Calu3 (cell line): ENCODE data around the gene ONECUT1. TPM values are rescaled to one million over a fixed set of nuclear protein-coding genes. Genes with fewer than 3 reads are reported as not detected.

ENCODE experiments used
- BruUV-seq: library from RNA; stranded (reverse); fragments of 400-500 nt; replicated peaks from 2 replicates; lab custom pipeline; 2021; lab: Mats Ljungman, UMichigan
- CTCF ChIA-PET: fragments of 300-600 bp; sonication (Branson Sonifier 250); formaldehyde crosslinking; loops from one replicate; lab custom pipeline; 2022; ENCODE audit warnings: antibody characterized with exemption; lab: Charles Lee
- DNase-seq: peaks from one replicate; pipeline ENCODE4 v3.0.0; 2022
- H3K27ac Mint-ChIP-seq: one replicate; pipeline ENCODE4 v1.8.0; 2022; ENCODE audit warnings: mixed read lengths; ENCODE audit not compliant: unreplicated experiment
- H3K27me3 Mint-ChIP-seq: one replicate; pipeline ENCODE4 v1.8.0; 2022; ENCODE audit warnings: mixed read lengths; ENCODE audit not compliant: unreplicated experiment
- H3K36me3 Mint-ChIP-seq: one replicate; pipeline ENCODE4 v1.8.0; 2022; ENCODE audit warnings: mild to moderate bottlenecking, moderate library complexity, mixed read lengths; ENCODE audit not compliant: insufficient read depth, unreplicated experiment
- H3K4me1 Mint-ChIP-seq: one replicate; pipeline ENCODE4 v1.8.0; 2022; ENCODE audit warnings: mild to moderate bottlenecking, low read depth, mixed read lengths; ENCODE audit not compliant: unreplicated experiment
- H3K4me3 Mint-ChIP-seq: one replicate; pipeline ENCODE4 v1.8.0; 2022; ENCODE audit warnings: mild to moderate bottlenecking, low read depth, moderate library complexity, mixed read lengths; ENCODE audit not compliant: unreplicated experiment
- H3K9me3 Mint-ChIP-seq: one replicate; pipeline ENCODE4 v1.8.0; 2022; ENCODE audit warnings: low read depth, mixed read lengths; ENCODE audit not compliant: unreplicated experiment
- CTCF ChIP-seq: fragments of 200-600 bp; IDR thresholded peaks from one replicate; pipeline ENCODE4 v1.8.0; 2022; ENCODE audit warnings: antibody characterized with exemption; ENCODE audit not compliant: unreplicated experiment
- intact Hi-C: fragments of 100-400 bp; cut with micrococcal nuclease; formaldehyde crosslinking; loops from one replicate; pipeline ENCODE4 v1.10.0; 2022; ENCODE audit not compliant: unreplicated experiment
- total RNA-seq: library from RNA; stranded (reverse); gene quantifications from 2 replicates; pipeline ENCODE4 v1.2.3, GENCODE V29; 2022

ONECUT1 gene
- total RNA-seq, 1 experiment from 2014 or later, result 1.1 TPM

- no peak overlapping the region for H3K27ac Mint-ChIP-seq
- DNase-seq, result no peak
- no peaks in the 10 kb centered on the region for H3K36me3 Mint-ChIP-seq
- TF ChIP-seq CTCF, result no peak
- peaks cover 25% of the 10 kb centered on the region for H3K27me3 Mint-ChIP-seq
- no peaks in the 10 kb centered on the region for H3K9me3 Mint-ChIP-seq
- CTCF ChIA-PET, result no interaction called here
- peaks cover 2% of the 10 kb centered on the region for H3K4me1 Mint-ChIP-seq
- H3K4me3 Mint-ChIP-seq, result no peak overlapping the region
- intact Hi-C loops, result no loop called here
- BruUV-seq, result no TSS peak
Measured at GRCh38 chr15:52757496-52757895, 32.6 kb downstream of the ONECUT1 start.

- CTCF ChIA-PET, result interaction anchor here (0.6 to 0.7 kb wide), 2 partner anchors 54 to 955 kb away, joined by 3 to 5 read pairs; no protein-coding TSS in a partner anchor
- intact Hi-C loops, result no loop called here
Measured at GRCh38 chr15:52751522-52751921, 38.6 kb downstream of the ONECUT1 start.

GRCh38 chr15:52749258-52749657, 40.9 kb downstream of the ONECUT1 start:
- no peak for TF ChIP-seq CTCF
- no peak for DNase-seq
- CTCF ChIA-PET, result interaction anchor here (0.7 kb wide), 1 partner anchor 11 kb away, joined by 4 read pairs; no protein-coding TSS in a partner anchor
- Mint-ChIP-seq H3K4me1 (no peaks in the 10 kb centered on the region), H3K27me3 (no peaks in the 10 kb centered on the region), H3K4me3 (no peak overlapping the region), H3K36me3 (no peaks in the 10 kb centered on the region), H3K27ac (no peak overlapping the region), H3K9me3 (peaks cover 2% of the 10 kb centered on the region)
- BruUV-seq, result no TSS peak
- intact Hi-C loops, result no loop called here

More at GRCh38 chr15:52751522-52751921, 38.6 kb downstream of the ONECUT1 start:
- no peak for DNase-seq
- Mint-ChIP-seq H3K4me1 (no peaks in the 10 kb centered on the region), H3K9me3 (no peaks in the 10 kb centered on the region), H3K27ac (no peak overlapping the region), H3K27me3 (no peaks in the 10 kb centered on the region), H3K4me3 (no peak overlapping the region), H3K36me3 (no peaks in the 10 kb centered on the region)
- BruUV-seq, result no TSS peak
- no peak for TF ChIP-seq CTCF

- no peaks in the 10 kb centered on the region for H3K36me3 Mint-ChIP-seq
- no peak for DNase-seq
- BruUV-seq, result no TSS peak
- H3K4me3 Mint-ChIP-seq, result no peak overlapping the region
- H3K4me1 Mint-ChIP-seq, result no peaks in the 10 kb centered on the region
- H3K27me3 Mint-ChIP-seq, result no peaks in the 10 kb centered on the region
- TF ChIP-seq CTCF, result no peak
- peaks cover 2% of the 10 kb centered on the region for H3K9me3 Mint-ChIP-seq
- CTCF ChIA-PET, result no interaction called here
- no peak overlapping the region for H3K27ac Mint-ChIP-seq
- intact Hi-C loops, result no loop called here
Measured at GRCh38 chr15:52746162-52746757, 43.9 kb downstream of the ONECUT1 start.
